ENCODE measurements around the gene ATP6V1G1. TPM values are rescaled to one million over a fixed set of nuclear protein-coding genes. Genes with fewer than 3 reads are reported as not detected.

The ATP6V1G1 gene
- total RNA-seq, 2 experiments from 2014 or later, result 144 to 148 TPM

DNA sequence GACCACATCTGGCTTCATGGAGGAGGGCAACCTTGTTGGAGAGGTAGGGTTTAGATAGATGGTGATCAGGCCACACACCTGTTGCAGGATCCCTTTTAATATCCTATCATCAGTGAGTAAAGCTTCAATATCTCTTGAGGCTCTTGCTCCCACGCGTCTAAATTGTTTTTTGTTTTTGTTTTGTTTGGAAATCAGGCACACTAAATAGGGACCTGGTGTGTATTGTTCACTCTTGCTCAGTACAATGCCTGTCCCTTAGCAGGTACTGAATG lies 20.9 kb downstream of the ATP6V1G1 start:
- DNase-seq, result no peak
- ChIA-PET CTCF (interaction anchor here (5.1 kb wide), 1 partner anchor 16 kb away, joined by 16 read pairs; no protein-coding TSS in a partner anchor), POLR2A (interaction anchor here (1.4 kb wide), 1 partner anchor 16 kb away, joined by 8 read pairs; no protein-coding TSS in a partner anchor)
- H3K4me1 Mint-ChIP-seq (ENCODE audit: low read depth), result peaks cover 29% of the 10 kb centered on the region
- ATAC-seq (ENCODE audit: poor library complexity), result no peak
- H3K9me3 Mint-ChIP-seq, result no peaks in the 10 kb centered on the region
- H3K27me3 Mint-ChIP-seq, result no peaks in the 10 kb centered on the region
- peaks cover 6% of the 10 kb centered on the region for H3K36me3 Mint-ChIP-seq (ENCODE audit: low read depth)
- Histone ChIP-seq H3K4me1 (ENCODE audit: insufficient read depth, low read length) (peaks cover 28% of the 10 kb centered on the region), H3K27me3 (ENCODE audit: control insufficient read depth in 1 of 2, insufficient read depth in 2 of 2, low read length in 2 of 2) (no peaks in the 10 kb centered on the region), H3K27ac (ENCODE audit: low read depth in 1 of 2, low read length in 2 of 2) (no peak overlapping the region), H3K36me3 (ENCODE audit: insufficient read depth, low read length) (no peaks in the 10 kb centered on the region), H3K4me3 (ENCODE audit: low read length) (no peak overlapping the region), H3K9me3 (ENCODE audit: control insufficient read depth in 1 of 2, insufficient read depth in 1 of 2, low read length in 2 of 2) (no peaks in the 10 kb centered on the region)
- H3K4me3 Mint-ChIP-seq, result peak overlapping the region; percentile 48
- intact Hi-C loops (cut with DNase I, micrococcal nuclease), result no loop called here
- TF ChIP-seq, protein P1, sequence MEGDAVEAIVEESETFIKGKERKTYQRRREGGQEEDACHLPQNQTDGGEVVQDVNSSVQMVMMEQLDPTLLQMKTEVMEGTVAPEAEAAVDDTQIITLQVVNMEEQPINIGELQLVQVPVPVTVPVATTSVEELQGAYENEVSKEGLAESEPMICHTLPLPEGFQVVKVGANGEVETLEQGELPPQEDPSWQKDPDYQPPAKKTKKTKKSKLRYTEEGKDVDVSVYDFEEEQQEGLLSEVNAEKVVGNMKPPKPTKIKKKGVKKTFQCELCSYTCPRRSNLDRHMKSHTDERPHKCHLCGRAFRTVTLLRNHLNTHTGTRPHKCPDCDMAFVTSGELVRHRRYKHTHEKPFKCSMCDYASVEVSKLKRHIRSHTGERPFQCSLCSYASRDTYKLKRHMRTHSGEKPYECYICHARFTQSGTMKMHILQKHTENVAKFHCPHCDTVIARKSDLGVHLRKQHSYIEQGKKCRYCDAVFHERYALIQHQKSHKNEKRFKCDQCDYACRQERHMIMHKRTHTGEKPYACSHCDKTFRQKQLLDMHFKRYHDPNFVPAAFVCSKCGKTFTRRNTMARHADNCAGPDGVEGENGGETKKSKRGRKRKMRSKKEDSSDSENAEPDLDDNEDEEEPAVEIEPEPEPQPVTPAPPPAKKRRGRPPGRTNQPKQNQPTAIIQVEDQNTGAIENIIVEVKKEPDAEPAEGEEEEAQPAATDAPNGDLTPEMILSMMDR (IDR thresholded peaks at IDR 0.05), result no peak
- H3K27ac Mint-ChIP-seq, result peak overlapping the region; percentile 39

GRCh38 chr9:114611516-114612271 lies 24.1 kb downstream of the ATP6V1G1 start:
- Histone ChIP-seq H3K27ac (ENCODE audit: low read depth in 1 of 2, low read length in 2 of 2) (peak overlapping the region; percentile 68 to 78), H3K36me3 (ENCODE audit: insufficient read depth, low read length) (no peaks in the 10 kb centered on the region), H3K4me1 (ENCODE audit: insufficient read depth, low read length) (peaks cover 43% of the 10 kb centered on the region), H3K27me3 (ENCODE audit: control insufficient read depth in 1 of 2, insufficient read depth in 2 of 2, low read length in 2 of 2) (no peaks in the 10 kb centered on the region), H3K9me3 (ENCODE audit: control insufficient read depth in 1 of 2, insufficient read depth in 1 of 2, low read length in 2 of 2) (no peaks in the 10 kb centered on the region), H3K4me3 (ENCODE audit: low read length) (peak overlapping the region; percentile 90)
- ChIA-PET POLR2A (interaction anchor here (0.6 to 8.0 kb wide), 12 partner anchors 8 to 287 kb away, joined by 3 to 113 read pairs (median 3); partner anchors contain the start of genes AKNA and ATP6V1G1), CTCF (interaction anchor here (1.1 to 5.1 kb wide), 4 partner anchors 19 to 206 kb away, joined by 3 to 16 read pairs (median 6); partner anchors contain the start of gene ATP6V1G1)
- no peaks in the 10 kb centered on the region for H3K27me3 Mint-ChIP-seq
- intact Hi-C loops (cut with DNase I, micrococcal nuclease), result loop anchor here (1.0 to 10.0 kb wide), 4 partner anchors 19 to 1197 kb away; partner anchors contain the start of genes C9orf43 (in 1 of the 2) and POLE3 (in 1 of the 2)
- H3K4me3 Mint-ChIP-seq, result peak overlapping the region; percentile 97
- H3K27ac Mint-ChIP-seq, result peak overlapping the region; percentile 92
- peak in 13 of 14 experiments; percentile 19 to 78 (median 50) for DNase-seq
- peaks cover 48% of the 10 kb centered on the region for H3K4me1 Mint-ChIP-seq (ENCODE audit: low read depth)
- ATAC-seq (ENCODE audit: poor library complexity), result peak; percentile 70
- TF ChIP-seq, protein P1 (IDR thresholded peaks at IDR 0.05), result no peak
- no peaks in the 10 kb centered on the region for H3K9me3 Mint-ChIP-seq
- H3K36me3 Mint-ChIP-seq (ENCODE audit: low read depth), result peaks cover 5% of the 10 kb centered on the region

DNA sequence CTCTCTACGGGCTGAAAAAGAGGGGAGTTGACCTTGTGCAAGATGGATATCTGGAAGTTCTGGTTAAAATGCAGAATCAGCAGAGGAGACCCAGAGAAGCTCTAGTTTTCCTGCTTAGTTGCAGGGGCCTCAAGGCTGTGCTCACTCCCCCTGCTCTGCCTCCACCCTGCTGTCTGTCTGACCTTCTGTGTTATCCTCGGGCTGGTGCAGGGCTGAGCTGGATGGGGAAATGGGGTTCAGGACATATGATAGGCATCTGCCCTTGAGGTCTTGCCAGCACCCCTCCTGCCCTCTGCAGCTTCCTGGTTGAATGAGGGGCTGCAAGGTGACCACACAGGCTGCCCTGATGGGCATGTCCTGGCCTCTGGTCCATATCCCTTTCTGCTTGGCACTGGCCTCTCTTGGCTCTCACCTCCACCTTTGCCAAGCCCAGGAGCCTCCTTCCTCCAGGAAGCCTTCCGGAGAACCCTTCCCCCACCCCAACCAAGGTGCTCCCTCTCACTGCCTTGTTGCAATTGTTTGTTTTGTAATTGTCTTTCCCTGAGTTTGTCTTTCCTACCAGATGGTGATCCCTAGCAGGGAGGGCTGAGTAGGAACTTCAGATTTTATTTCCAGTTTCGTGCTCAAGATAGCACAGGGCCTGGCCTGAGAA lies 24.8 kb downstream of the ATP6V1G1 start:
- CTCF ChIA-PET, result interaction anchor here (1.5 to 5.1 kb wide), 3 partner anchors 20 to 41 kb away, joined by 3 to 16 read pairs (median 10); partner anchors contain the start of gene ATP6V1G1
- peaks cover 10% of the 10 kb centered on the region for H3K36me3 Mint-ChIP-seq (ENCODE audit: low read depth)
- H3K9me3 Mint-ChIP-seq, result no peaks in the 10 kb centered on the region
- no peaks in the 10 kb centered on the region for H3K9me3 ChIP-seq (ENCODE audit: control insufficient read depth in 1 of 2, insufficient read depth in 1 of 2, low read length in 2 of 2)
- peaks cover 50% of the 10 kb centered on the region for H3K4me1 ChIP-seq (ENCODE audit: insufficient read depth, low read length)
- peak overlapping the region; percentile 34 to 78 for H3K27ac ChIP-seq (ENCODE audit: low read depth in 1 of 2, low read length in 2 of 2)
- intact Hi-C loops (cut with DNase I, micrococcal nuclease), result loop anchor here (1.0 to 10.0 kb wide), 4 partner anchors 20 to 1198 kb away; partner anchors contain the start of genes C9orf43 (in 1 of the 2) and POLE3 (in 1 of the 2)
- TF ChIP-seq, protein P1 (IDR thresholded peaks at IDR 0.05), result no peak
- peak in 1 of 14 experiments; percentile 10 for DNase-seq
- H3K27me3 Mint-ChIP-seq, result no peaks in the 10 kb centered on the region
- H3K4me1 Mint-ChIP-seq (ENCODE audit: low read depth), result peaks cover 51% of the 10 kb centered on the region
- ATAC-seq (ENCODE audit: poor library complexity), result no peak
- POLR2A ChIA-PET, result interaction anchor here (0.8 to 8.0 kb wide), 12 partner anchors 8 to 286 kb away, joined by 3 to 113 read pairs (median 3); partner anchors contain the start of gene ATP6V1G1
- peak overlapping the region; percentile 90 for H3K4me3 ChIP-seq (ENCODE audit: low read length)
- H3K4me3 Mint-ChIP-seq, result peak overlapping the region; percentile 97
- no peaks in the 10 kb centered on the region for H3K36me3 ChIP-seq (ENCODE audit: insufficient read depth, low read length)
- H3K27ac Mint-ChIP-seq, result peak overlapping the region; percentile 92
- no peaks in the 10 kb centered on the region for H3K27me3 ChIP-seq (ENCODE audit: control insufficient read depth in 1 of 2, insufficient read depth in 2 of 2, low read length in 2 of 2)

Measured in CD4-positive, alpha-beta T cell (primary cell).